ENCODE measurements around the gene SOX15.

The SOX15 gene

DNA sequence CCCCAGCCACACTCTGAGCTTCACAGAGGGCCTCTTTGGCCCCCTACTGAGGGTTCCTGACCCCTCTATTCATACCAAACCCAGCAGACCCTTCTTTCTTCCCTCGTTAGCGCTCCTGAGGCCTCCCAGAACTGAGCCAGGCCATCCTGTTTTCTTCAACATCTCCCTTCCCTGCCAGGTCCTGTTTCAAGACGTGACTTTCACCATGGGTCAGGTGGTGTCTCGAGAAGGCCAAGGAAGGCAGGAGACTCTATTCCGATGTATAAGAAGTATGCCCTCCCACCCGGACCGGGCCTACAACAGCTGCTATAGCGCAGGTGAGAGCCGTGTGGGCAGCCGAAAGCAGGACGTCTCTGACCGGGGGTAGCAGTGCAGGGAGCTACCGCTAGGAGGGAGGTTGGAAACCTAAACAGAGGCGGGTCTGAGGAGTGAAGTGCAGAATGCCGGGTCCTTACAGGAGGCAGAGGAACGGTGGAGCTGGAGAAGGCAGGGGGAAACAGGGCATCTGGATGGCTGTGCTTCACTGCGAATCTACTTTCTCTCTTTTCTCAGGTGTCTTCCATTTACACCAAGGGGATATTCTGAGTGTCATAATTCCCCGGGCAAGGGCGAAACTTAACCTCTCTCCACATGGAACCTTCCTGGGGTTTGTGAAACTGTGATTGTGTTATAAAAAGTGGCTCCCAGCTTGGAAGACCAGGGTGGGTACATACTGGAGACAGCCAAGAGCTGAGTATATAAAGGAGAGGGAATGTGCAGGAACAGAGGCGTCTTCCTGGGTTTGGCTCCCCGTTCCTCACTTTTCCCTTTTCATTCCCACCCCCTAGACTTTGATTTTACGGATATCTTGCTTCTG lies 29.5 kb downstream of the SOX15 start:
- DNase-seq (ENCODE audit: insufficient read length, low spot score) (no peak), FAIRE-seq (no peak)
- TF ChIP-seq, protein P1, sequence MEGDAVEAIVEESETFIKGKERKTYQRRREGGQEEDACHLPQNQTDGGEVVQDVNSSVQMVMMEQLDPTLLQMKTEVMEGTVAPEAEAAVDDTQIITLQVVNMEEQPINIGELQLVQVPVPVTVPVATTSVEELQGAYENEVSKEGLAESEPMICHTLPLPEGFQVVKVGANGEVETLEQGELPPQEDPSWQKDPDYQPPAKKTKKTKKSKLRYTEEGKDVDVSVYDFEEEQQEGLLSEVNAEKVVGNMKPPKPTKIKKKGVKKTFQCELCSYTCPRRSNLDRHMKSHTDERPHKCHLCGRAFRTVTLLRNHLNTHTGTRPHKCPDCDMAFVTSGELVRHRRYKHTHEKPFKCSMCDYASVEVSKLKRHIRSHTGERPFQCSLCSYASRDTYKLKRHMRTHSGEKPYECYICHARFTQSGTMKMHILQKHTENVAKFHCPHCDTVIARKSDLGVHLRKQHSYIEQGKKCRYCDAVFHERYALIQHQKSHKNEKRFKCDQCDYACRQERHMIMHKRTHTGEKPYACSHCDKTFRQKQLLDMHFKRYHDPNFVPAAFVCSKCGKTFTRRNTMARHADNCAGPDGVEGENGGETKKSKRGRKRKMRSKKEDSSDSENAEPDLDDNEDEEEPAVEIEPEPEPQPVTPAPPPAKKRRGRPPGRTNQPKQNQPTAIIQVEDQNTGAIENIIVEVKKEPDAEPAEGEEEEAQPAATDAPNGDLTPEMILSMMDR (IDR thresholded peaks at IDR 0.05; ENCODE audit: insufficient read depth, missing control alignments): peak; percentile 3

DNA sequence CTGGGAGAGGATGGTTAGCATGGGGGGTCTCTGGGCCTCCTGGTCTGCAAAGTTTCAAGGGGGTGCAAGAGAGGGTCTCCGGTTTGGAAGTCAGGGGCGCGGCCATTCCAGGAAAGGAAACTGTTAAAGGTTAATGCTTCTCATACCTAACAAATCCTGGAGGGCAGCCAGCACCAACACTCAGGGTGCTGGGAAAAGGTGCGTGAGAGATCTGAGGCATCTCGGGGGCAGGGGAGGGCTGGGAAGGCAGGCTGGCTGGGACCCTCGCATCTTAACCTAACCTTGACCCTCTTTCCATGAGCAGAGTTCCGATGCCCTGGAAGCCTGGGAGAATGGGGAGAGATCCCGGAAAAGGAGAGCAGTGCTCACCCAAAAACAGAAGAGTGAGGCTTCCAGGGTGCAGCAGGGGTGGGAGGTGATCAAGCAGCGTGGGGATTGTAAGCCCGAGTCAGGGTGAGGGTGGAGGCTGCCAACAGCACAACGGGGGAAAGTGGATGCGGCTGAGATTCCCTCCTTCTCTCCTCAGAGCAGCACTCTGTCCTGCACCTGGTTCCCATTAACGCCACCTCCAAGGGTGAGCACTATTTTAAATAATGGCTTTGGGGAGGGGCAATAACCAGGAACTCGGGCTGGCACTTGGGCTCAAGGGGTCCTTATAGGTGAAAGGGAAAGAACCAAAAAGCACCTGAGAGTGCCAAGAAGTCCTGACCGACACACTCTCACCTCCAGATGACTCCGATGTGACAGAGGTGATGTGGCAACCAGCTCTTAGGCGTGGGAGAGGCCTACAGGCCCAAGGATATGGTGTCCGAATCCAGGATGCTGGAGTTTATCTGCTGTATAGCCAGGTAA lies 30.3 kb downstream of the SOX15 start:
- FAIRE-seq (no peak), DNase-seq (ENCODE audit: insufficient read length, low spot score) (no peak)
- TF ChIP-seq, protein P1 (IDR thresholded peaks at IDR 0.05; ENCODE audit: insufficient read depth, missing control alignments): no peak

DNA sequence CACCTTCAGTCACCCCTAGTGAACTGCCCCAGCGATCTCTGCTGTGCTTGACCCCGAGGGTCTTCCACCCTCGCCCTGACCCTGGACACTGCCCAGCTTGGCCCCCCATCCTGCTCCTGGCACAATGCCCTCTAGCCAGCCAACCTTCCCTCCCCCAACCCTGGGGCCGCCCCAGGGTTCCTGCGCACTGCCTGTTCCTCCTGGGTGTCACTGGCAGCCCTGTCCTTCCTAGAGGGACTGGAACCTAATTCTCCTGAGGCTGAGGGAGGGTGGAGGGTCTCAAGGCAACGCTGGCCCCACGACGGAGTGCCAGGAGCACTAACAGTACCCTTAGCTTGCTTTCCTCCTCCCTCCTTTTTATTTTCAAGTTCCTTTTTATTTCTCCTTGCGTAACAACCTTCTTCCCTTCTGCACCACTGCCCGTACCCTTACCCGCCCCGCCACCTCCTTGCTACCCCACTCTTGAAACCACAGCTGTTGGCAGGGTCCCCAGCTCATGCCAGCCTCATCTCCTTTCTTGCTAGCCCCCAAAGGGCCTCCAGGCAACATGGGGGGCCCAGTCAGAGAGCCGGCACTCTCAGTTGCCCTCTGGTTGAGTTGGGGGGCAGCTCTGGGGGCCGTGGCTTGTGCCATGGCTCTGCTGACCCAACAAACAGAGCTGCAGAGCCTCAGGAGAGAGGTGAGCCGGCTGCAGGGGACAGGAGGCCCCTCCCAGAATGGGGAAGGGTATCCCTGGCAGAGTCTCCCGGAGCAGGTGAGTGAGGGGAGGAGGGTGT lies 31.2 kb downstream of the SOX15 start, which contains the start of gene TNFSF13:
Gene TNFSF13 (plus strand): TSS at position 207 of the 776 bp plus-strand sequence. CDS start 290 bp downstream, at position 497.
- TF ChIP-seq, protein P1 (IDR thresholded peaks at IDR 0.05; ENCODE audit: insufficient read depth, missing control alignments): no peak
- FAIRE-seq (no peak), DNase-seq (ENCODE audit: insufficient read length, low spot score) (no peak)

DNA sequence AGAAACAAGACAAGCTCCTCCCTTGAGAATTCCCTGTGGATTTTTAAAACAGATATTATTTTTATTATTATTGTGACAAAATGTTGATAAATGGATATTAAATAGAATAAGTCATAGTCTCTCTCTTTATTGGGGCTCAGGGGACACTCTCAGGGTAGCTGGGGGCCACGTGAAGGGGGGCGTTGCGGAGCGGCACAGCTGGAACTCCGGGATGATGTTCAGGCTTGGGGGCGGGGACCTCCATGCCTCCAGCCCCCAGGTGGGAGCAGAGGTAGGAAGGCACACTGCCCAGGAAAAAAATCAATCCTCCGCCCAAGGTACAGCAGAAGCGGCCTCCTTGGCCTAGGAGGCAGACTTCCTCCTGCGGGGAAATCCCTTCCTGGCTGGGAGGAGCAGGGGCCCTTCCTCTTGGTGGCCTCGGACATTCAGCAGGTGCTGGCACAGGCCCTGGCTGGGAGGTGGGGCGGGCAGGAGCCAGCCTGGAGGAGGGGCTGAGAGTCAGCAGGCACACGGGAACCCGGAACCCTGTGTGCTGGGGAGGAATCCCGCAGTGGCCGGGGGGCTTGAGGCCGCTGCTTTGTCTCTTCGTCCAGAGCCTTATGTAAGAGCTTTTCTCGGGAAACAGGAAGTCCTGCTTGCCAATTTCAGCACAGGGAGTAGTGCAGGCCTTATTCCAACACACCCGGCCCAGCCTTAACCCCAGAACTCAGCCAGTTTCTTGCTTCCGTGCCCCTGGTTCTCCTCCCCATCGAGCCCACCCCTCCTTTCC lies 31.9 kb downstream of the SOX15 start:
- DNase-seq (ENCODE audit: insufficient read length, low spot score) (no peak), FAIRE-seq (no peak)
- TF ChIP-seq, protein P1 (IDR thresholded peaks at IDR 0.05; ENCODE audit: insufficient read depth, missing control alignments): no peak

DNA sequence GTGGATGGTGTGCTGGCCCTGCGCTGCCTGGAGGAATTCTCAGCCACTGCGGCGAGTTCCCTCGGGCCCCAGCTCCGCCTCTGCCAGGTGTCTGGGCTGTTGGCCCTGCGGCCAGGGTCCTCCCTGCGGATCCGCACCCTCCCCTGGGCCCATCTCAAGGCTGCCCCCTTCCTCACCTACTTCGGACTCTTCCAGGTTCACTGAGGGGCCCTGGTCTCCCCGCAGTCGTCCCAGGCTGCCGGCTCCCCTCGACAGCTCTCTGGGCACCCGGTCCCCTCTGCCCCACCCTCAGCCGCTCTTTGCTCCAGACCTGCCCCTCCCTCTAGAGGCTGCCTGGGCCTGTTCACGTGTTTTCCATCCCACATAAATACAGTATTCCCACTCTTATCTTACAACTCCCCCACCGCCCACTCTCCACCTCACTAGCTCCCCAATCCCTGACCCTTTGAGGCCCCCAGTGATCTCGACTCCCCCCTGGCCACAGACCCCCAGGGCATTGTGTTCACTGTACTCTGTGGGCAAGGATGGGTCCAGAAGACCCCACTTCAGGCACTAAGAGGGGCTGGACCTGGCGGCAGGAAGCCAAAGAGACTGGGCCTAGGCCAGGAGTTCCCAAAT lies 32.6 kb downstream of the SOX15 start:
- FAIRE-seq: no peak
- TF ChIP-seq, protein P1 (IDR thresholded peaks at IDR 0.05; ENCODE audit: insufficient read depth, missing control alignments): no peak
- no peak for DNase-seq (ENCODE audit: insufficient read length, low spot score)

DNA sequence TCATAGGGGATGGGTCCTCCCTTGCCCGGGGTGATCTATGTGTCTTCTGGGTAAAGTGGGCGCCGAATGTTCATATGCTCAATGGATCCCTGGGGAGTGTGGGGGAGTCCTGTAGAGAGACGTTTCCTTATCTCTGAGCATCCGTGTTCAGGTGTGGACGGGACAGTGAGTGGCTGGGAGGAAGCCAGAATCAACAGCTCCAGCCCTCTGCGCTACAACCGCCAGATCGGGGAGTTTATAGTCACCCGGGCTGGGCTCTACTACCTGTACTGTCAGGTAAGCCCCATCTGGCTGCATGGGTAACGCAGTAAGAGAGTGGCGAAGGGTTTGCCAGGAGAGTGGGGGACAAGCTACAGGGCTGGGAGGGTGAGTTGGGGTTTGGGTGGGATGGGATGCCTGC lies 33.3 kb downstream of the SOX15 start:
- FAIRE-seq: no peak
- no peak for DNase-seq (ENCODE audit: insufficient read length, low spot score)
- TF ChIP-seq, protein P1 (IDR thresholded peaks at IDR 0.05; ENCODE audit: insufficient read depth, missing control alignments): no peak

Data from D721Med (cell line).